ENCODE data around the gene LDLRAD4.
"Not testable (repeated sequence)": the region's sequence is repeated elsewhere in the genome, so short reads cannot be mapped to it uniquely, and the experiment has no call there.

The LDLRAD4 gene

GRCh38 chr18:13681701-13682100 lies 463.1 kb downstream of the LDLRAD4 start:
- no peak for DNase-seq (ENCODE audit: low read depth)

DNA sequence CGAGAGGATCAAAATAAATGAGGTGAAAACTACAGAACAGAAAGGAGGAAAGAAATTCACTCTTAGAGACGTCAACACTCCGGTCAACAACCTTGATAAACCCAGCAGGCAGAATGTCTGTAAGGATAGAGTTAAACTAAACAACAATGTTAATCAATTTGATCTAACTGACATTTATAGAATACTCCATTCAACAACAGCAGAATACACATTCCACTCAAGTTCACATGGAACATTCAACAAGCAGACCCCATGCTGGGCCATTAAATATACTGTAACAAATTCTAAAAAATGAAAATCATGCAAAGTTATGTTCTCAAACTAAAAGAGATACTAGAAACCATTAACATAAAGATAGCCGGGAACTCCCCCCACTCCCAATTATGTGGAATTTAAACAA lies 466.0 kb downstream of the LDLRAD4 start:
- DNase-seq (ENCODE audit: low read depth), result no peak

DNA sequence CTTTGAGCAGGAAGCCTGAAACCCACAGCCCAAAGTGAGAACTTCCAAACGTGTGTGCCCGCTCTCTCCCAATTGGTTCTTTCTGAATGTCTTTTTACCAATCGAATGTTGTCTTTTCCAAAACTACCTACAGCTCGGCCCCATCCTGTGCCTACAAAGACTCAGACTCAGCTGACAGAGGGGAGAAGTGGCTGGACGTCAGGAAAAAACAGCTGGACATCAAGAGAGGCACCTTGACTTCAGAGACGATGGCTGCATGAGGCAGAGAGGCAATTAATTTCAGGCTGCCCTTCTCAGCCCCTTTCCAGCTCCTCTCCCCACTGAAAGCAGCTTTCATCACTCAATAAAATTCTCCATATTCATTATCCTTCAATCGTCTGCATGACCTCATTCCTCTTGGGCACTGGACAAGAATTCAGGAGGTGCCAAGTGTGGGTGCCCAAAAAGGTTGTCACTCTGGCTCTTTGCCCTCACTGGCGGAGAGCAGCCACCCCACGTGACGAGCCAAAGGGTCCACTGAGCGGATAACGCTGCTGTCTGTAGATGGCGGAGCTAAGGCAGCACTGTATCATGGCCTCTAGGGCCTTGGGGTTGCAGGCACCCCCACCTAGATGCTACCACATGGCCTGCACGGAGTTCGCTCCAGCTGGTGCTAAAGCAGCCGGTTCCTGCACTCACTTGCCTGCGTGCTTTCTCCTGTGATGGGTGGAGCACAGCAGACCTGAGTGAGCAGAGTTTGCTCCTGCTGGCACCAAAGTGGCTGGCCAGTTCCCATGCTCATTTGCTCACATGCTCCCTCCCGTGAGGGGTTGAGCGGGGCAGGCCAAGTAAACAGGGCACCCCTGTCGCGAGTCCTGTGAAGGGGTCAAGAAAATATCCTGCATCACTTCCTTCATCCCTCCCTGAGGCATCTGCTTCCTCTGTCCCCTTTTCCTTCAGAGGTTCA lies 469.9 kb downstream of the LDLRAD4 start:
- no peak for DNase-seq (ENCODE audit: low read depth)

DNA sequence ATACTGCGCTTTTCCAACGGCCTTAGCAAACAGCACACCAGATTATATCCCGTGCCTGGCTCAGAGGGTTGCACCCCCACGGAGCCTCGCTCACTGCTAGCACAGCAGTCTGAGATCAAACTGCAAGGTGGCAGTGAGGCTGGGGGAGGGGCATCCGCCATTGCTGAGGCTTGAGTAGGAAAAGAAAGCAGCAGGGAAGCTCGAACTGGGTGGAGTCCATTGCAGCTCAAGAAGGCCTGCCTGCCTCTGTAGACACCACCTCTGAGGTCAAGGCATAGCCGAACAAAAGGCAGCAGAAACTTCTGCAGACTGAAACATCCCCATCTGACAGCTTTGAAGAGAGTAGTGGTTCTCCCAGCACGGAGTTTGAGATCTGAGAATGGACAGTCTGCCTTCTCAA lies 471.5 kb downstream of the LDLRAD4 start:
- DNase-seq (ENCODE audit: low read depth), result not testable (repeated sequence)

GRCh38 chr18:13695337-13695736 lies 476.8 kb downstream of the LDLRAD4 start:
- not testable (repeated sequence) for DNase-seq (ENCODE audit: low read depth)

DNA sequence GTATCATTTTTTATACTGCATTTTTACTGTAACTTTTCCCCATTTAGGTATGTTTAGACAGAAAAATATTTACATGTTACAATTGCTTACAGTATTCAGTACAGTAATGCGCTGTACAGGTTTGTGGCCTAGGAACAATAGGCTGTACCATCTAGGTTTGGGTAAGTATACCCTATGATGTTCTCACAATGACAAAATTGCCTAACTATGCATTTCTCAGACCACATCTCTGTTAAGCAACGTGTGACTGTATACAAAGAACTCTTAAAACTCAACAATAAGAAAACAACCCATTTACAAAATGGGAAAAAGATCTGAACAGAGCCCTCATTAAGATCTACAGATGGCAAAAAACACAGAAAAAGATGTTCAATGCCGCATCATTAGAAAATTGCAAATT lies 478.4 kb downstream of the LDLRAD4 start:
- DNase-seq (ENCODE audit: low read depth), result no peak

DNA sequence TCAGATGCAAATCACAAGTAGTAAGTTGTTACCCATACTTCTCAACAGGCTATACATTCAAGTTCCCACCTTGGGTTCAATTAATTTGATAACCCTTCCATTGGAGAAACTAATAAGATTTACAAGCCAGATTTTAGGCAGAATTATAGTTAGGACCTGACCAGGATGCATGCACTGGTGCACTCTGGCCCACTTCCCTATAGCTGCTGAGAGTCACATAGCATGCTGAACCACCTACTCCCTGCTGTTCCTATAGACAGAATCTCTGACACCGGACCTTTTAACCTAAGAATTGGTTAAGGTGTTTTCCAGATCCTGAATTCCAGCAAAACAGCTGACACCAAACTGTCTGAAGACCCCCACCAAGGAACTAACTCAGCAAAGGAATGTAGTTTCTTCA lies 481.6 kb downstream of the LDLRAD4 start:
- DNase-seq (ENCODE audit: low read depth), result no peak
